HFFc6 (cell line): Measurements from ENCODE around the gene ACVR1. TPM values are rescaled to one million over a fixed set of nuclear protein-coding genes. Genes with fewer than 3 reads are reported as not detected.

Experiments used
- DNase-seq: peaks from one replicate; pipeline ENCODE4 v3.0.0-alpha.2; 2018
- H3K27ac Mint-ChIP-seq: 2 replicates; pipeline ENCODE4 v1.8.0; 2020; ENCODE audit warnings: mild to moderate bottlenecking, mixed read lengths
- H3K27me3 Mint-ChIP-seq: 2 replicates; pipeline ENCODE4 v1.8.0; 2021; ENCODE audit warnings: mild to moderate bottlenecking, moderate library complexity, mixed read lengths; ENCODE audit not compliant: insufficient read depth
- H3K36me3 Mint-ChIP-seq: 2 replicates; pipeline ENCODE4 v1.8.0; 2021; ENCODE audit warnings: low read depth, mixed read lengths
- H3K4me1 Mint-ChIP-seq: 2 replicates; pipeline ENCODE4 v1.8.0; 2020; ENCODE audit warnings: low read depth, mixed read lengths
- H3K4me3 Mint-ChIP-seq: 2 replicates; pipeline ENCODE4 v1.8.0; 2020; ENCODE audit warnings: mild to moderate bottlenecking, moderate library complexity, mixed read lengths
- H3K9me3 Mint-ChIP-seq: 2 replicates; pipeline ENCODE4 v1.8.0; 2020; ENCODE audit warnings: mild to moderate bottlenecking, mixed read lengths
- total RNA-seq, 6 experiments: library from RNA; stranded (reverse); fragmentation: NEBNext Ultra II Directional; extraction: Animal tissue kit (Norgen Biotek cat#: 25700); gene quantifications; 2 replicates in 1 of 6; 3 replicates in 5 of 6; pipeline ENCODE4 v1.2.3, GENCODE V29; 2021
- TF ChIP-seq, protein P1 (sequence below): fragments of 200-600 bp; sonication (generic); IDR thresholded peaks from 2 replicates; pipeline ENCODE4 v1.5.0; 2021; ENCODE audit warnings: antibody characterized with exemption, mild to moderate bottlenecking

Gene ACVR1
- total RNA-seq, 6 experiments from 2014 or later = 37.5 to 48.4 (median 43.1) TPM

DNA sequence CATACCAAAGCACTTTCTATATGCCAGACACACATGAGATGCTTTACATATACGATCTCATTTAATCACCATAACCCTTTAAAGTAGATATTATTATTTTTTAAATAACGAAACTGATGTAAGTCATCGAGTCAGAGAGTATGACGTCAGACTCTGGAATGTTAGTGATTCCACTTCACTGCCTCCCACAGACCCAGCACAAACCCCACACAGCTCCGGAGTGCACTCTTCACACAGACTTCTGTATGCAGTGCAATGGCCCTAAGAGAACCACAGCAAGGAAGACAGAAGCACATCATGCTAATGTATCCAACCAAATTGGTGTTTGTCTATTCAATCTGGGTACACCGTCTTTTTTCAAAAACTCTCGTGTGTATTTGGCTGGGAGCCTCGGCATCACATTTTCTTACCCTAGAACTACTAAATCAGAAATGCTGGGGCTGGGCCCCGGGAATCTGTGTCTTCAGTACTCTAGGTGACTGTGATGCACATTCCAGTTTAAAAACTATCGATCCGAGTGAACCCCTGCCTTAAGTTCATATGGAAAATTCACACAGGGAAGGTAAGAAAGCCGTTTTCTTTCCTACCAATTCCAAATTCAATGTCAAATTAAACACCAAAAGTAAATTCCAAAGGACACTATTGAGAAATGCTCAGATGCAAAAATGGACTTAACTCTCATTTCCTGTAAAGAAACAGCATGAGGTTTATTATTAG, 129.7 kb downstream of the ACVR1 start:
- TF ChIP-seq, protein P1, sequence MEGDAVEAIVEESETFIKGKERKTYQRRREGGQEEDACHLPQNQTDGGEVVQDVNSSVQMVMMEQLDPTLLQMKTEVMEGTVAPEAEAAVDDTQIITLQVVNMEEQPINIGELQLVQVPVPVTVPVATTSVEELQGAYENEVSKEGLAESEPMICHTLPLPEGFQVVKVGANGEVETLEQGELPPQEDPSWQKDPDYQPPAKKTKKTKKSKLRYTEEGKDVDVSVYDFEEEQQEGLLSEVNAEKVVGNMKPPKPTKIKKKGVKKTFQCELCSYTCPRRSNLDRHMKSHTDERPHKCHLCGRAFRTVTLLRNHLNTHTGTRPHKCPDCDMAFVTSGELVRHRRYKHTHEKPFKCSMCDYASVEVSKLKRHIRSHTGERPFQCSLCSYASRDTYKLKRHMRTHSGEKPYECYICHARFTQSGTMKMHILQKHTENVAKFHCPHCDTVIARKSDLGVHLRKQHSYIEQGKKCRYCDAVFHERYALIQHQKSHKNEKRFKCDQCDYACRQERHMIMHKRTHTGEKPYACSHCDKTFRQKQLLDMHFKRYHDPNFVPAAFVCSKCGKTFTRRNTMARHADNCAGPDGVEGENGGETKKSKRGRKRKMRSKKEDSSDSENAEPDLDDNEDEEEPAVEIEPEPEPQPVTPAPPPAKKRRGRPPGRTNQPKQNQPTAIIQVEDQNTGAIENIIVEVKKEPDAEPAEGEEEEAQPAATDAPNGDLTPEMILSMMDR = no peak
- Mint-ChIP-seq H3K9me3 (no peaks in the 10 kb centered on the region), H3K4me1 (peaks cover 39% of the 10 kb centered on the region), H3K36me3 (peaks cover 24% of the 10 kb centered on the region), H3K27me3 (no peaks in the 10 kb centered on the region; the same call in 1 of the 2 replicates), H3K27ac (peak overlapping the region; percentile 64), H3K4me3 (peak overlapping the region; percentile 37)
- peak; percentile 12 for DNase-seq

DNA sequence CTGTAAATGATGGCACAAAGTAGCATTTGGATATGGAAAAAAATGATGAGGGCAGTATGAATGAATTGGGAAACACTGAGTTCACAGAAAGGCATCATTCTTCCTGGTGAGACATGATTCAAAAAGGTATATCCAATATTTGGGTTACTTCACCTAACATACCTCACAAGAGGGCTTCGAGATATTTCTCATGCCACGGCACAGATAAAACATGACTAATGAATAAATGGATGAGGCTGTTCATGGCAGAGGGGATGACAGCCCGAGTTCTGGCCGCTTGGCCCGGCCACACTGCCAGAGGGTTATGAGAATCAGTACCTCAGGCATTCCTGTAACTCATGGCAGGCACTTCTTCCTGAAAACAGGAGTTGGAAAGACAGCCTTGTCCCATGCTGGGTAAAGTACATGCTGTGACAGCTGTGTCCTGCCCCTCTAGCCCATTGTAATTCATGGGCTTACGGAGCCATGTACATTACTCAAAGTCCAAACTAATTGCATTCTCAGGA, 131.5 kb downstream of the ACVR1 start:
- Mint-ChIP-seq H3K9me3 (no peaks in the 10 kb centered on the region), H3K4me1 (peaks cover 39% of the 10 kb centered on the region), H3K27ac (no peak overlapping the region), H3K27me3 (no peaks in the 10 kb centered on the region; the same call in 1 of the 2 replicates), H3K36me3 (peaks cover 13% of the 10 kb centered on the region), H3K4me3 (no peak overlapping the region)
- no peak for DNase-seq
- TF ChIP-seq, protein P1 = no peak

DNA sequence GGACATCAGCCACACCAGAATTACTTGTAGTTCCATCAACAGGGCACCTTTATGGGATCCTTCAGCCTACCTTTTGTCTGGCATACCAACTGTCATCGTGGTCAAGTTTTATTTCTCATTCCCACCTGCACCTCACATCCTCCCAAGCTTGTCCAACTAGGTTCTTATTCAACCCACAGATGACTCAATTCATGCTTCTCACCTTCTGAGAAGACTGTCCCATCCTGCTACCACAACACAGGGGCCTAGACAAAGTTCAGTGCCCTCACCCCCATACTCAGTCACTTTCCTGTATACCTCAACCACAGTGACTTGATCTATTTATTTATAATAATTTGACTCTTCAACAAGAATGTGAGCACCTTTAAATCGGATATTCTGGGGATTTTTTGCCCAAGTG, 133.1 kb downstream of the ACVR1 start:
- Mint-ChIP-seq H3K27me3 (no peaks in the 10 kb centered on the region; the same call in 1 of the 2 replicates), H3K9me3 (no peaks in the 10 kb centered on the region), H3K4me3 (no peak overlapping the region), H3K27ac (no peak overlapping the region), H3K36me3 (peaks cover 17% of the 10 kb centered on the region), H3K4me1 (peaks cover 24% of the 10 kb centered on the region)
- TF ChIP-seq, protein P1 = no peak
- DNase-seq = no peak

DNA sequence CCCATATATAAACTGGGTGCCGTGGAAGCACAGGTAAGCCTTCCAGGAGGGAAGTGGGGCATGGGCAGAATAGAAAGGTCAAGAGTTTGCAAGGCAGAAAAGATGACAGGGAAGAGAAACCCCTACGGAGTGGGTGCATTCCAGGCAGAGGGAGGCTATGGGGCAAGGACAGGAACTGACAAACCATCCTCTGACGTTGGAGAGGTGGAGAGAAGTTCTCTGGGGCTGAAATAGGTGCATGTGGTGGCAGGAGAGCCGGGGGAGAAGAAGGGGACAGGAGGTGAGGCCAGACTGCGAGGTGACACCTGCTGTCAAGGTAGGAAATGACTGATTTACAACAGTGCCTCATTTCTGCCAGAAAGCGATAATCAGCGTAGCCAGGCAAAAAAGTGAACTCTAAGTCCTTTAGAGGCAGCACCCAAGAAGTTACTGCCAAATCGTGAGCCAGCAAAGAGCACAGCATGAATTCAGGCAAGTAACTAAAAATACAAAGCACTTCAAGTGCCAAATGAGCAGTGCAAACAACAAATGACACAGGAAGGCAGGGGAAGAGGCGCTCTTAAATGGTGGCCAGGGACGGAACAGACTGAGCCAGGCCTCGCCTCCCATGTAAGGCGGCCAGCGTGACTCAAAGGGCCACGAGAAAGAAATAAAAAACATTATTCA, 134.2 kb downstream of the ACVR1 start:
- Mint-ChIP-seq H3K4me1 (peaks cover 15% of the 10 kb centered on the region), H3K36me3 (peaks cover 26% of the 10 kb centered on the region), H3K27me3 (no peaks in the 10 kb centered on the region; the same call in 1 of the 2 replicates), H3K4me3 (no peak overlapping the region), H3K9me3 (no peaks in the 10 kb centered on the region), H3K27ac (no peak overlapping the region)
- TF ChIP-seq, protein P1 = no peak
- DNase-seq = no peak

DNA sequence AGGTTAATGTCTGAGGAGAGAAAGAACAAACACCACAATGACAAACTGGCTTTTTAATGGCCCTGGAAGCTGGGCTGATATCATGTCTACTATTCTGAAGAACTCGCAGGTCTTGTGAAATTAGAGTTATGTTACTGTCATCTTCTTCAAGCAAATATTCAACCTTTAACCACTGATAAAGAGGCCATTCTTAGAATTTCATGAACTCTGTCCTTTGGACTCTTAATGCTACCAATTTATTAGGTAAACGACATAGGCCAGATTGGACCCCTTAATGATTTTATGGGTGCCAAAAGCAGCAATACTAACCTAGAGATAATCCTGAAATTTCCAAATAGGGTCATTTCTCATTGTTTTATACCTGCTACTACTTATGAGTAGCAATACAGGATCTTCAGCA, 138.5 kb downstream of the ACVR1 start:
- no peak overlapping the region for H3K27ac Mint-ChIP-seq
- peaks cover 4% of the 10 kb centered on the region; the same call in 1 of the 2 replicates for H3K4me1 Mint-ChIP-seq

More for the DNA sequence above, 138.5 kb downstream of the ACVR1 start:
- no peaks in the 10 kb centered on the region for H3K9me3 Mint-ChIP-seq
- H3K27me3 Mint-ChIP-seq = no peaks in the 10 kb centered on the region; the same call in 1 of the 2 replicates
- no peak overlapping the region for H3K4me3 Mint-ChIP-seq
- no peak for DNase-seq
- peaks cover 48% of the 10 kb centered on the region for H3K36me3 Mint-ChIP-seq
- TF ChIP-seq, protein P1 = no peak
